Neural progenitor cell (in vitro differentiated cells): ENCODE results near the gene TMEM63C. TPM values are rescaled to one million over a fixed set of nuclear protein-coding genes. Genes with fewer than 3 reads are reported as not detected.
A peak's percentile ranks its signal among the peaks of the same experiment; 100 is the strongest.

Source experiments
- DNase-seq: peaks from one replicate; pipeline ENCODE4 v3.0.0-alpha.2; 2016; ENCODE audit warnings: low spot score
- H2AFZ ChIP-seq: fragments of 200-600 bp; sonication (generic); replicated peaks from 2 replicates; pipeline ENCODE4 v1.6.1; 2016; ENCODE audit warnings: antibody characterized with exemption
- H3F3A ChIP-seq: fragments of 200-600 bp; sonication (generic); 2 replicates; pipeline ENCODE4 v1.6.1; 2016; ENCODE audit warnings: antibody characterized with exemption, low read depth
- H3K27ac ChIP-seq: fragments of 200-600 bp; sonication (generic); 2 replicates; pipeline ENCODE4 v1.5.1; 2016; ENCODE audit warnings: mild to moderate bottlenecking
- H3K27me3 ChIP-seq: fragments of 200-600 bp; sonication (generic); 2 replicates; pipeline ENCODE4 v1.6.1; 2016; ENCODE audit warnings: mild to moderate bottlenecking, moderate library complexity
- H3K36me3 ChIP-seq: fragments of 200-600 bp; sonication (generic); 2 replicates; pipeline ENCODE4 v1.5.1; 2016
- H3K4me1 ChIP-seq: fragments of 200-600 bp; sonication (generic); 2 replicates; pipeline ENCODE4 v1.6.1; 2016; ENCODE audit warnings: mixed run types
- H3K4me2 ChIP-seq: fragments of 200-600 bp; sonication (generic); 2 replicates; pipeline ENCODE4 v1.6.1; 2016
- H3K4me3 ChIP-seq: fragments of 200-600 bp; sonication (generic); 2 replicates; pipeline ENCODE4 v1.5.1; 2016
- H3K79me2 ChIP-seq: fragments of 200-600 bp; sonication (generic); 2 replicates; pipeline ENCODE4 v1.6.1; 2016; ENCODE audit warnings: low read depth
- H3K9ac ChIP-seq: fragments of 200-600 bp; sonication (generic); 2 replicates; pipeline ENCODE4 v1.6.1; 2016
- H3K9me3 ChIP-seq: fragments of 200-600 bp; sonication (generic); 2 replicates; pipeline ENCODE4 v1.5.1; 2016; ENCODE audit warnings: low read depth
- H4K20me1 ChIP-seq: fragments of 200-600 bp; sonication (generic); 2 replicates; pipeline ENCODE4 v1.6.1; 2016; ENCODE audit warnings: low read depth
- H3K27ac Mint-ChIP-seq: 3 replicates; pipeline ENCODE4 v1.8.0; 2021; ENCODE audit warnings: mixed read lengths
- H3K27me3 Mint-ChIP-seq: 2 replicates; pipeline ENCODE4 v1.8.0; 2022; ENCODE audit warnings: low read depth, mild to moderate bottlenecking, inconsistent platforms, moderate library complexity, mixed read lengths; ENCODE audit not compliant: insufficient read depth
- H3K36me3 Mint-ChIP-seq: 3 replicates; pipeline ENCODE4 v1.8.0; 2021; ENCODE audit warnings: mixed read lengths
- H3K4me1 Mint-ChIP-seq: 3 replicates; pipeline ENCODE4 v1.8.0; 2021; ENCODE audit warnings: mixed read lengths
- H3K4me3 Mint-ChIP-seq: 3 replicates; pipeline ENCODE4 v1.8.0; 2021; ENCODE audit warnings: mild to moderate bottlenecking, moderate library complexity, mixed read lengths
- H3K9me3 Mint-ChIP-seq: 3 replicates; pipeline ENCODE4 v1.8.0; 2020; ENCODE audit warnings: mixed read lengths
- EZH2 ChIP-seq: fragments of 200-600 bp; sonication (generic); IDR thresholded peaks from 2 replicates; pipeline ENCODE4 v1.6.1; 2017; ENCODE audit warnings: antibody characterized with exemption, mild to moderate bottlenecking, moderate library complexity
- EZH2phosphoT487 ChIP-seq: fragments of 200-600 bp; sonication (generic); IDR thresholded peaks from 2 replicates; pipeline ENCODE4 v1.6.1; 2017; ENCODE audit warnings: antibody characterized with exemption
- total RNA-seq: library from RNA; depleted of rRNA; stranded (reverse); fragments of >200 nt; gene quantifications from 2 replicates; pipeline ENCODE4 v1.2.3, GENCODE V29; 2015; ENCODE audit warnings: low replicate concordance
- TF ChIP-seq, protein P1 (sequence below): fragments of 200-600 bp; sonication (generic); IDR thresholded peaks from 2 replicates; pipeline ENCODE4 v1.5.1; 2017; ENCODE audit warnings: antibody characterized with exemption, mild to moderate bottlenecking

TMEM63C gene
- total RNA-seq, 1 donor from 2014 or later, result 1.5 TPM

DNA sequence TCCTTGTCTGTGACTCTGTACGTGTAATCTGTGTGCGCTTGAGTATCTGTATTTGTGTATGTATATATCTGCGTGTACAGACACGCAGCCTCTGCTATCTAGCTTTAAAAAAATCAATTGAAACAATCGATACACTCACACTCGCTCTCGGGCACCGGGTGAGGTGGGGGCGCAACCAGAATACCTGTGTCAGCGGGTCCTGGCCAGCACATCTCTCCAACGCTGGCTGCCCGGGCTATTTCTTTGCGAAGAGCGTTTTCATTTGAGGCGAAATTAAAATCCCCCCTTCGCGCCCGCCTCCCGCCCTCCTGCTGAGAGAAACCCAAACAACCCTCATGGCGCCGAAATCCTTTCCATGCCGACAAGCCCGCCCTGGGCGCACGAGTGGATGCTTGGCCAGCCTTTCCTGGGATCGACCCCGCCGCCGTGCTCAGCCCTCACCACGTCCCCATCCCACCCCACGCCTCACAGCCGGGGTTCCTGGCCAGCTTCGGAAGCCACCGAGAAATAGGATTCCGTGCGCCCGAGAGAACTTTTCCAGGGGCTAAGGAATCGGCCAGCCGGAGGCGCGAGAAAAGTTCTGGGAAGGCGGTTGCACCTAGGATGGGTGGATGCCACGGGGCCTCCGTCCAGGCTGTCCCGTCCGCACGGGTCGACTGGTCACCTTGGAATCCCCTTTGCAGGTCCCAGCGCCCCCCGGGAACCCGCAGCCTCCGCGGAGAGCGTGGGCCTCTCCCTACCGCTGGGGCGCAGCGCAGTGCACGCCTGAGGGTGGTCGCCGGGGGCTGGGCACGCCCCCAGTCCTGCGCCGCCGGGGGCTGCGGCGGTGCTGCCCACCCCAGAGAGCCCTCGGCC is 41.0 kb upstream of the TMEM63C start:
- Histone ChIP-seq H3K9ac (no peak overlapping the region), H3K4me2 (peak overlapping the region; percentile 100), H3K27ac (no peak overlapping the region), H3K27me3 (peaks cover 91% of the 10 kb centered on the region), H3F3A (peaks cover 32% of the 10 kb centered on the region), H3K79me2 (no peaks in the 10 kb centered on the region), H3K36me3 (no peaks in the 10 kb centered on the region), H4K20me1 (peaks cover 37% of the 10 kb centered on the region), H3K4me1 (peaks cover 18% of the 10 kb centered on the region), H3K9me3 (no peaks in the 10 kb centered on the region), H2AFZ (peak overlapping the region; percentile 46), H3K4me3 (peak overlapping the region; percentile 76)
- peak; percentile 55 for DNase-seq
- Mint-ChIP-seq H3K4me1 (peaks cover 40% of the 10 kb centered on the region), H3K4me3 (peak overlapping the region; percentile 88), H3K27me3 (peaks cover 53% of the 10 kb centered on the region), H3K36me3 (no peaks in the 10 kb centered on the region), H3K27ac (no peak overlapping the region), H3K9me3 (no peaks in the 10 kb centered on the region)
- TF ChIP-seq, protein P1, sequence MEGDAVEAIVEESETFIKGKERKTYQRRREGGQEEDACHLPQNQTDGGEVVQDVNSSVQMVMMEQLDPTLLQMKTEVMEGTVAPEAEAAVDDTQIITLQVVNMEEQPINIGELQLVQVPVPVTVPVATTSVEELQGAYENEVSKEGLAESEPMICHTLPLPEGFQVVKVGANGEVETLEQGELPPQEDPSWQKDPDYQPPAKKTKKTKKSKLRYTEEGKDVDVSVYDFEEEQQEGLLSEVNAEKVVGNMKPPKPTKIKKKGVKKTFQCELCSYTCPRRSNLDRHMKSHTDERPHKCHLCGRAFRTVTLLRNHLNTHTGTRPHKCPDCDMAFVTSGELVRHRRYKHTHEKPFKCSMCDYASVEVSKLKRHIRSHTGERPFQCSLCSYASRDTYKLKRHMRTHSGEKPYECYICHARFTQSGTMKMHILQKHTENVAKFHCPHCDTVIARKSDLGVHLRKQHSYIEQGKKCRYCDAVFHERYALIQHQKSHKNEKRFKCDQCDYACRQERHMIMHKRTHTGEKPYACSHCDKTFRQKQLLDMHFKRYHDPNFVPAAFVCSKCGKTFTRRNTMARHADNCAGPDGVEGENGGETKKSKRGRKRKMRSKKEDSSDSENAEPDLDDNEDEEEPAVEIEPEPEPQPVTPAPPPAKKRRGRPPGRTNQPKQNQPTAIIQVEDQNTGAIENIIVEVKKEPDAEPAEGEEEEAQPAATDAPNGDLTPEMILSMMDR, result no peak
- TF ChIP-seq EZH2, result peak; percentile 82
- peak; percentile 42 for TF ChIP-seq EZH2phosphoT487

DNA sequence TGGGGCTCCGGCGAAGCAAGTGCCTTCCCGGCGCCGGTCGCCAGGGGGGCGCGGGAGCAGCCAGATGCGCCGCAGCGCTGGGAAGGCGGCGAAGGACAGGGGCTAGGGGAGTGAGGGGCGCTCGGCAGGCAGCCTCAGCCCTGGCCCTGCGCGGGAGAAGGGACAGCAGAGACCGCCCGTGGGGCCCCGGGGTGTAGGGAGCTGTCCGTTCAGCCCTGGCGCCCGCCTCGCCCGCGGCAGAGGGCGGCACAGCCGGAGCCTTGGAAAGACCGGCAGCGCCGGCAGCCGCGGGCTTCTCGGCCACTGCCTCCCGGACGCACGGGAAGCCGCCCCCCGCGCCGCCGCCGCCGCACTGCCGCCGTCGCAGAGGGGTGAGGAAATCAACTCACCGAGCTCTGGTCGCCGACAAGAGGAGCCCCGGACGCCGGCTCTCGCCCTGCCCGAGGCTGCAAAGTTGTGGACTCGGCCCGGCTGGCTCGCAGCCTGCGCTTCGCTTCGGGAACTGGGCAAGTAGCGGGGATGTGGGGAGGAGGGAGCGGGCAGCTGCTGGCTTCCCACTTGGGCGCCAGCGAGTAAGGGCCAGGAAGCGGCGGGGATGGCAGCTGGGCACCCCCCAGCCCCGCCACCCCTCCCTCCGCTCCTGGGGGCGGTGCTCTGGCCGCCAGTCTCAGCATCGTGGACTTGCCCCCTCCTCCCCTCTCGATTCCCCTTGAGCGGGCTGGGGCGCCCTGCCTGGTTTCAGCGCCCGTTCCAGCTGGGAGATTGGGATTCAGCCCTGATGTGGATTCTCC is 40.2 kb upstream of the TMEM63C start, which contains the start of gene ZDHHC22:
TSS of gene ZDHHC22 (minus strand) at position 578 of the 791 bp plus-strand sequence. CDS start 2,053 bp downstream, outside the sequence.
- H3K9me3 Mint-ChIP-seq, result no peaks in the 10 kb centered on the region
- H3K4me1 Mint-ChIP-seq, result peaks cover 46% of the 10 kb centered on the region
- H3K9ac ChIP-seq, result no peak within 1 kb of the TSS
- DNase-seq, result peak; percentile 92
- no peaks in the 10 kb centered on the region for H3K36me3 Mint-ChIP-seq
- H3K9me3 ChIP-seq, result no peaks in the 10 kb centered on the region
- peaks cover 18% of the 10 kb centered on the region for H3K4me1 ChIP-seq
- H3K4me3 Mint-ChIP-seq, result peak within 1 kb of the TSS; percentile 88
- H3K27me3 ChIP-seq, result peaks cover 94% of the 10 kb centered on the region
- H3K79me2 ChIP-seq, result no peaks in the 10 kb centered on the region
- TF ChIP-seq EZH2, result no peak
- TF ChIP-seq, protein P1, result peak; percentile 62
- peak within 1 kb of the TSS; percentile 76 for H3K4me3 ChIP-seq
- peak within 1 kb of the TSS; percentile 100 for H3K4me2 ChIP-seq
- H4K20me1 ChIP-seq, result peaks cover 37% of the 10 kb centered on the region
- H3K27ac ChIP-seq, result no peak within 1 kb of the TSS
- peaks cover 32% of the 10 kb centered on the region for H3F3A ChIP-seq
- no peaks in the 10 kb centered on the region for H3K36me3 ChIP-seq
- peak within 1 kb of the TSS; percentile 91 for H2AFZ ChIP-seq
- H3K27ac Mint-ChIP-seq, result no peak within 1 kb of the TSS
- peaks cover 53% of the 10 kb centered on the region for H3K27me3 Mint-ChIP-seq

DNA sequence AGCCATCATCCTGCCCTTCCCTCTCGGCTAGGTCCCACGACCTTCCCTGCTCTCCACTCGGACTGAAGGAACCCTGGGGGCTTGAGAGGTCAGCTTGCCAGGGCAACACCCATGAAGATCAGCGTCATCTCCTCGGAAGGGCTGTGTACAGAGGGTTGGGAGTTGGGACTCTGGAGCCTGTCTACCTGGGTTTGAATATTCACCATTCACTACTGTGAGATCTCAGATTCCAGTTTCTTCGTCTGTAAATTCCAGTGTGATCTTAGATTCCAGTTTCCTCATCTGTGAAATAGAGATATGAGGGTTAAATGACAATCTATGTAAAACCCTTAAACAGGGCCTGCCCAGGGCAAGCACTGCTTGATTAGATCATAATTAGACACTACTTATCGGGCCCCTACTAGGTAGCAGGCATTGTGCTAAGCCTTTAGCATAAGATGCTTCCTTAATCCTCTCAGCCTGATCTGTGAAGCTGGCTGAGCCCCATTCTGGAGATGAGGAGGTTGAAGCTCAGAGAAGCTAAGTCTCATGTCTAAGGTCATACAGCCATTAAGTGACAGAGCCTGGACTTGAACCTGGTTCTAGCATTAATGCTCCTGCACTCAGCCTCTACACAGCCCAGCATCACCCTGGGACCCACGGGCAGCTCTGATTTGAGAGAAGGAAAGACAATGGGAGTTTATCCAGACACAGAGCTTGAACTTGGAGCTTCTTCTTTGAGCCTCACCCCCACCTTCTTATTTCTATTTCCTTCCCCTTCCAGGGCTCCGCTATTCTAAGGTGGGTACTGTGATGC is 39.4 kb upstream of the TMEM63C start:
- Histone ChIP-seq H3K27me3 (peaks cover 97% of the 10 kb centered on the region), H3K4me2 (peak overlapping the region; percentile 100), H3K4me1 (peaks cover 18% of the 10 kb centered on the region), H3K4me3 (peak overlapping the region; percentile 76), H3K27ac (no peak overlapping the region), H3F3A (peaks cover 32% of the 10 kb centered on the region), H3K9ac (no peak overlapping the region), H3K79me2 (no peaks in the 10 kb centered on the region), H3K9me3 (no peaks in the 10 kb centered on the region), H2AFZ (peak overlapping the region; percentile 91), H4K20me1 (peaks cover 37% of the 10 kb centered on the region), H3K36me3 (no peaks in the 10 kb centered on the region)
- DNase-seq, result peak; percentile 77
- peak overlapping the region; percentile 88 for H3K4me3 Mint-ChIP-seq
- no peak for TF ChIP-seq EZH2phosphoT487
- TF ChIP-seq, protein P1, result no peak
- TF ChIP-seq EZH2, result no peak
- H3K9me3 Mint-ChIP-seq, result no peaks in the 10 kb centered on the region
- no peak overlapping the region for H3K27ac Mint-ChIP-seq
- H3K4me1 Mint-ChIP-seq, result peaks cover 52% of the 10 kb centered on the region
- peaks cover 58% of the 10 kb centered on the region for H3K27me3 Mint-ChIP-seq
- no peaks in the 10 kb centered on the region for H3K36me3 Mint-ChIP-seq
